LHCN-M2 (cell line): ENCODE measurements around the gene SERPINI1. TPM values are rescaled to one million over a fixed set of nuclear protein-coding genes. Genes with fewer than 3 reads are reported as not detected.

ENCODE experiments used
- DNase-seq: peaks from one replicate; pipeline ENCODE4 v3.0.0-alpha.2; 2012; ENCODE audit warnings: low read depth
- total RNA-seq: library from RNA; depleted of rRNA; stranded (reverse); fragments of >200 nt; gene quantifications from 2 replicates; pipeline ENCODE4 v1.2.3, GENCODE V29; 2014

SERPINI1 gene
- total RNA-seq, 1 experiment from 2014 or later = 1.9 TPM

DNA sequence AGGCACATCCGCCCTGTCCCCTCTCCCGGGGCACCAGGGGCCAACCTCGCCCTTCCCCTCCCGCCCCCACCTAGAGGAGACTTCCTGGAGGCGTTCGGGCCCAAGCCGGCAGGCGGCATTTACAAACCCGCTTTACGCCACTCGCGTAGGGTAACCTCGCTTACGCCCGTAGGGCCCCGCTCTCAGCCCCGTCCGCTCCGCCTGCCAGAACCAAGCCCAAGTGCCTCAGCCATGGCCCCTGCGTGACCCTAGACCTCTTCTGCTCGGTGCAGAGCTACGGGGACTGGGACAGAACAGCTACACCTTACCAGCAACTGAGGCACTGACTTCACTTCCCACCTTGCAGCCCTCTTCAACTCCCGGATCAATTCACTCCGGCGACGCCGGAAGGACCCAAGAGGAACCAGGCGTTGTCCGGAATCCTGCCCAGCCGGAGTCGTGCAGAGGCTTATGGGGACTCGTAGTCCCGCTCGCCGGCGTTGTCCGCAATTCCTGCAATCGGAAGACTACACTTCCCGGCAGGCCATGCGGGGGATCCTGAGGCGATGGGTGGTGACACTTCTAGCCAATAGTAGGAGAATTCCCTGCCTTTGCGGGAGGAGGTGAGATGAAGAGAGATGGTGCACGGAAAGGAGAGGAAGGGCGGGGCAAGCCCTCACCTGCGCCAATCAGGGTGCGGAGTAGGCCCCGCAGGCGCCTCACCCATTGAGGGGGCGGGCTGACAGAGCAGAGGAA, 856 bp upstream of the SERPINI1 start, which contains the start of gene PDCD10:
Gene PDCD10 (minus strand): TSS at position 395 of the 735 bp plus-strand sequence. CDS start 14,735 bp downstream, outside the sequence.
- DNase-seq = peak; percentile 98

DNA sequence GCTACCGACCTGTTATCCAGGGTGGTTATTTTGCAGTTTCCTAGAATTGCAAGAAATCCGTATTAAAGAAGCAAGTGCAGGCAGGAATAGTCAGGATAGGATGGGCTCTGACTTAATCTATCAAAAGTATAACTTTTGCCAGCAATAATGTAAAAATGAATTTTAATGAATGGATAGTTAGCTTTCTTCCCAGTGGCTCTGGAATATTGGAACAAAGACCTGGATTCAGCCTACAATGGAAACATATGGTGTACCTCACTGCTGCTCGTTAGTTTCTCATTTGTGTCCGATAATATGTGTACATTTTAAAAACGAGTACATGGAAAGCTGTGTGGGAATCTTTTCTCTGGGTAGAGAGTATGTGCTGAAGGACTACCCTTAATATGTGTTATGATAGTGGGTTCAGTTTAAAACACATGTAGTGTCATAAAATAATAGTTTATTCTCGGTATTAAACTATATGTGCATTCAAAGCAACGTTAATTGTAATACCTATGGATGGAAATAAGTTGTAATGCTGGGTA, 805 bp downstream of the SERPINI1 start:
- DNase-seq = no peak

GRCh38 chr3:167736997-167737396, 1.5 kb downstream of the SERPINI1 start:
- no peak for DNase-seq

DNA sequence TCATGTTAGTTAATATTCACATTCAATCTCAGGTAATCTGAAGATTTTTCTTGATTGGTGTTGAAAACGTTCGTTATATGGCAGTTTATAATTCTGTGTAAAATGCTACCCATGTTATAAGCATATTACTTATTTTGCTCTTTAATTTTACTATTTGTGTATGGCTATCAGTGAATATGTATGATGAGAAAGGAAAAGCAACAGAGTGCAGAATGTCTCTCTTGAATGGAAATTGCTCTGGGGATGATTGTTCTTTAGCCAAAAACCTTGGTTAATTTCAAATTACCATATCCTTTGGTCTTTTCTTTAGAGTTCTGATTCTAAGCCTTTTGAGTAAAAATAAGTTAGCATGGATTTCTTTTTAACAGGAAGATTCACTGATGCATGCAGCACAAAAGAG, 2.5 kb downstream of the SERPINI1 start:
- no peak for DNase-seq

DNA sequence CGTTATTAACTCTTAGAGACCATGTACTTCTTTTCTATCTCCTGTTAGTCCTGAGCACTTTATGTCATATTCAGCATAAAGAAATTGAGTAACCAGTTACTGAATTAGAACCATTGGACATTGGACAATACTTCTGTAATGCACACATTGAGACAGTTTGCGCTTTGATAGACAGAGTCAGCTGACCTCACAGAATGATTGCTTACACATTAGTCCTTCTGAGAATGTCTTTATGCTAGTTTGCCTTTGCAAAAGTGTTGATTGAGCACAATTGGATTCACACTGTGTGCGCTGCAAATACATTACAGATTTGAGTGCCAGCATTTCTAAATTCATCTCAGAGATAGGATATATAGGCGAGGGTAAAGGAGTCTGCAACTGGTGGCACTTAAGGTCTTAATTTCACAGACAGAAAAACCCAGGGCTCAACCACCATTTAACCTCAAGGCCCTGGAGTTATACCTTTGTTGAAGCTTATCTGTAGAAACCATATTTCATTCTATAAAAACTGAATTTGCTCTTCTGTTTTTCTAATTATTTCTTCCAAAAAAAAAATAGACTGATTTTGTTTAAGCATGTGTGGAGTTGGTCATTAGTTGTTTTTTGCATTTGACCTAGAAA, 3.8 kb downstream of the SERPINI1 start:
- DNase-seq = no peak

DNA sequence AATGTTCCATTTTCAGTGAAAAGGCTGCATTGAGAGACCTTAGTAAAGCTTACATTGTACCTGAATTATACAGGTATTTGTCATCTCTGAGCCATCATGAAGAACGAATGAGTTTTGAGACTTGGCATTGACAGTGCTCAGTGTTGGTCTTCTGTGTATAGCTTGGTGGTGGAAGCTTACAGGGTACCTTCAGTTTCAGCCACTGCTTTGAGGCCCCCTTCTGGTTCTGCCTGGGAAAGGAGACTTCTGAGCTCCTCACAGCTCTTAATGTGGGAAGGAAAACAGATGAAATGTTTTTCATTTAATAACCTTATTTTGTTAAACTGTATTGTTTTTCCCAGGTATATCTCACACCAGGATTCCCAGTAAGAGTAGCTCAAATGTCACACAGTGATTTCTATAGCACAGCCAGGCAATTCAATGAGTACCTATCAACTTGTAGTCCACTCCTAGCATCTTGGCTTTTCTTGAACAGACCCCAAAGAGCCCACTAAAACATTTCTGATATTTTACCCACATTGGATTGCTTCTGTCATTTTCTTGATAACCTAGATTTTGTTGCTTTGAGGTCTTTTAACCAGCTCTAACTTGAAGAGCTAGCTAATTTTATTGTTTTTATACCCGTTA, 5.6 kb downstream of the SERPINI1 start:
- peak; percentile 24 for DNase-seq

DNA sequence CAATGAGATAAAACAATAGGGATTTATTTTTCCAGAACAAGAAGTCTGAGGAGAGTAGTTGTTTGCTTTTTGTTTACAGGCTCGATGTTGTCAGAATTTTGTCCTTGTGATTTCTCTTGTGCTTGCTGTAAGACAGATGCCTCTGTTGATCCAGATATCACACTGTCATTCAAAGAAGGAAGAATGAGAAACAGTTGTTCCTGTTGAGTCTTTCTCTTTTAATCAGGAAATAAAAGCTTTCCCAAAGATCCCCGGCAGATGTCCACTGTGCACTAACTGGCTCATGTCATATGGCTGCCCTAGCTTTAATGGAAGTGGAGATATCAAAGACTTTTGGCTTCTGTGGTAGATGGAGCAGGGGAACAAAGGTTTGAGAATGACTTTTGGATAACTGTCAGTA, 6.8 kb downstream of the SERPINI1 start:
- peak; percentile 8 for DNase-seq

GRCh38 chr3:167743799-167744198, 8.3 kb downstream of the SERPINI1 start:
- DNase-seq = peak; percentile 5

GRCh38 chr3:167749209-167749608, 13.7 kb downstream of the SERPINI1 start:
- DNase-seq = no peak

DNA sequence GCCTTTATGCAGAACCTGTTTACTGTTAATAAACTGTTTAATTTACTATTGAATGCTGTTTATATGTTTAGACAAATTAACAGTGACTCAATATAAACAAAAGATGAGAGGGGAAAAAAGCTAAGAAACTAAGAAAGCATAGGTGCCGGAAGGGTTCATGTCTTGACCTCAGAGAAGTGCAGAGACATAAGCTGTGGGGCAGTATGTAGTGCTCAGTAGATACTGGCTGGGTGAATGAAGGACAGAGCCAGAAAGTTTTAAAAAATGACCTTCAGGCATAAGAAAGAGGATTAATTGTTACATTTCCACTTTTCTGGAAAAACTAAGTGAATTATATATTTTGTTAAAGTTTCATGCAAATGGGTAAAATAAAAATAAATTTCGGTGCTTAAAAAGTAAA, 14.2 kb downstream of the SERPINI1 start:
- no peak for DNase-seq

DNA sequence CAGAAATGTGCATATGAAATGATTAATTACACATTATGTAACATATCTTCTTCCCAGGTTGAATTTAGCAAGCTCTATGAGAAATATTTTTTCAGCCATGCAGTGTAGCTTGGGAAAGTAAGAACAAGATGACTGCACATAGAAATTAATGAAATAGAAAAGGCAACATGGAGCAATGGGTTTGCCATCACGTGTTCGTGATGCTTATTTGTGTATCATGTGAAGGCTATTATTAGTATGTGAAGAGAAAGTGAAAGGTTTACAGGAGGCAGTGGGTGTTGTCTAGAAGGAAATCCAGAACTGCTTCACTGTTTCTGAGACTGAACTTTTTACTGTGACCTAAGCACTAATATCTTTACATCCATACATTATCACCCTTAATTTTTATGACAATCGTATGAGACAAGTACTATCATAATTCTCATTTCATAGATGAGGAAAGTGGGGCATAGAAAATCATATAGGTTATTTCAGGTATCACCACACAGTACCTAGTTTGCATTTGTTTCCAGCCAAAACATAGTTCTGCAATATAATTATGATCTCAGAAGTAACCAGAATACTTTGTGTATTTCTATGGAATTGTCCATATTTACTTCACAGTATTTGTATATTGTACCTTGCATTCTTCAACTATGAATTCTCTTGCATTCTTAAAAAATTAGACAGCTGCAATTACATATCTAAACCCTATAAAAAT, 14.9 kb downstream of the SERPINI1 start:
- DNase-seq = no peak

DNA sequence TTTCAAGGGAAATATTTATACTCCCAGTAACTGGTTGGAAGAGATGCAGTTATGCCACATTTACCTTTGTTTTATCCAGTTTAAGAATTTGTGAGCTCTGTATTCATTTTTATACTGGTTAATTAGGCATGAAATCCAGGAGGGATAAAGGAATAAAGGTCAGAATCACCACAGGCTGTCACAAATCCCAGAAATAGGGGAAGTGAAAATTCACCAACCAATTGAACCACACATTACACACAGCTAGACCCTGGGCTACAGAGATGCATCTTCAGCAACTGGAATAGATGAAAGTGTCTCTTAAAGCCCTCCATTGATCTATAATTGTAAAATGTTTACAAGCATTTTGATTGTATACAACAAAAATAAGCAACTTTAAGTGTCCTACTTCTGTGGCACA, 18.5 kb downstream of the SERPINI1 start:
- no peak for DNase-seq

DNA sequence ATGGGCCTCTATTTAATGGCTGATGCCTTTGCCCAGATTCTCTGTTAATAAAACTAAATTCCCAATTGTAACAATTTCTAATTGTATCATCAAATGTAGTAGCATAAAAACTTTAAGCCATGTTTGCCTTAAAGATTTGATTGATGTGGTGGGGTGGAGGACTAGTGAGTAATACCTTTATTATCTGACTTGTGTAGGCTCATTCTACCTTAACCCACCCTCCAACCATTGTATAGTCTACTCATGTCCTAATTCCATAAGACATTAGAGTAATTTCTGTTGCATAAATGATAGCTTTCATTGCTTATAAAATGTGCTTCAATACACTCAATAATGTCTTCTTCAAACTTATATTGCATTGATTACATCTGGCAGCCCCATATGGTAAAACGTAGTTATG, 25.8 kb downstream of the SERPINI1 start:
- no peak for DNase-seq

GRCh38 chr3:167762296-167762695, 26.8 kb downstream of the SERPINI1 start:
- no peak for DNase-seq

DNA sequence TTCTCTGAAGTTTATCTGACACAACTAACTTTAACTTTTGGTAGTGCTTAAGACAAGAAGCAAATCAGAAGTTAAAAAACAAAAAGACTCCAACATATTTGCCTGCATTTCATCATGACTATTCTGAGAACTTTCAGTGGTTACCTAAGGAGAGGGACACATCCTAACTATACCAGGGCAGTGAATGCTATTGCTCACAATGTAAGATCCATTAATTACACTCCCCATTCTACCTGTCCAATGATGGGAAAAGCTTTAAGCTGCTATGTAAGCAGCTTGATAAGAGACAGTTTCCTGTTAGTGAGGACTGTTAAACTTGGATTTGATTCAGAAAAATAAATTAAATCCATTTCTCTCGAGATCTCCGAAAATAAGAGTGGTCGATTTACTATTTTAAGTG, 37.5 kb downstream of the SERPINI1 start:
- no peak for DNase-seq

DNA sequence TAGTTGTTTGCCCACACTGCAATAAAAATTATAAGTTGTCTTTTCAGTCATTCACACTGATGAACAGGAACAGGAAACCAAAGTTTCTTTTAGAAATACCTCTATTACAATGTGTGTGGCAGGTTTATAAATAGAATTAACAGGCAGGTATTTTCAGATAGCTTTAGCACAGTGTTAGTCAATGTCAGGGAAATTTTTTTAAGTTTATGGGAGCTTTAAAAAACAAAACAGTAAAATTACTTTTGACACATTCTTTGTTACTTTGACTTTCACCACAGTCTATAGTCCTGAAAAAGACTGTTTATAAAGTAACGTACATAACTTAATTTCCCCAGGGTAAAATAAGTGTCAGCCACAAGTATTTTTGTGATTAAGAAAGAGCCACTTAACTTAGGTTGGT, 38.1 kb downstream of the SERPINI1 start:
- no peak for DNase-seq

DNA sequence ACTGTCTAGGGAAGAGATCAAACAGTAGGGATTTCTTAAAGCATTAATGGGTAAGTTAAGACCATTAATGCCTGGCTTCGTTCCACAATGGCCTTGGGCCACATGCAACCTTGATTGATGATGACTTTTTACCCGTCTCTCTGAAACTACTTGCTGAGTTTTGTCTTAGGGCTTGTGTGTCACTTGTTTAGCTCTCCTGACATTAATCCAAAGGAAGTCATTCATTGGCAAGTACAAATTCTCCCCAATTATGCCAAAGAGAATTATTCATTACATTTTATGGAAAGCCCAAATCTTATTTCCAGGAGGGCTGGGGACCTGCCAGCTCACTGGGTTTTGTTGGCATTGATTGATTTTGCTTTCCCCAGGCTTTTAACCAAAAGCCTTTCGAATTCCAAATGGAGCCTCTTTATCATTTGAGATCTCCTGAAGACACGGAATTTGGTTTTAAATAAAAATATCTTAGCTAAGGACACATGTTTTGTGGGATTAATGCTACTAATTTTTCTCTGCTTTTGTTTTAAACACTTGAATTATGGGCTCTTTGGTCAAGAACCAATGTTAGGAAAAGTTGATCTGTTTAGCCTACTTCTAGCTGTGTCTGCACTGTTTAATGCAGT, 40.7 kb downstream of the SERPINI1 start:
- no peak for DNase-seq

DNA sequence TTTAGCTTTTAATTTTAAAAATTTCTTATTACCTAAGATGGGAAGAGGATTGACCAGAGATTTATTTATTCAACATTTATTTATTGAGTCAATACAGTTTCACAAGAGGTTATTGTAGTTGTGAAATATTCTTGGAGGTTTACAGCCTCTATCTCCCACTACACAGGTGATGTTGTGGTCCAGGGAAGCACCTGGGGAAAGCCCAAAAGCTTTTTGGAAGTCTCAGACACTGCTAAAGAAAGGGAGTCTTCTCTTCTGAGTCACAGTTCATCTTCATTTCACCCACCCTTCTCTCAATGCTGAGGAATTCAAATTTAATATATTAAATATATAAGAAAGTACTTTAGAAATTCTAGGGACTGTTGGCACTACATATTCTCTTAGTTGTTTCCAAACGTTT, 41.8 kb downstream of the SERPINI1 start:
- no peak for DNase-seq

GRCh38 chr3:167780214-167780883, 44.8 kb downstream of the SERPINI1 start:
- DNase-seq = no peak

DNA sequence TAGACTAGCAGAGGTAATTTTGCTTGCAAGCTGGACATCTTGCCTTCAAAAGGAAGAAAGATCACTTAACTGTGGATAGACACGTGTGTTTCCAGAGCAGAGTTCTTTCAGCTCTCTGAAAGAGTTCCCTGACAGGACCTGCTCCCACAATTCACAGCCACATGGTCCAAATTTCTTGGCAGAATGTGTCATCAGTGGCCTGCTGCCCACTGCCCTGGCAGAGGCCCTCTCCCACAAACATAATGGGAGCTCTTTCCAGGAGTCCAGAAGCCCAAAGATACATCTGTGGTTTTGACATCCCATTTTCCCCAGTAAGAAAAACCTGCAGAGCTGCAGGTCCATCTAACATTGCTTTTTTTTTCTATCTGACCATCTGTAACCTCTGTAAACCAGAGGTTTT, 48.3 kb downstream of the SERPINI1 start:
- DNase-seq = no peak

GRCh38 chr3:167785790-167786189, 50.3 kb downstream of the SERPINI1 start:
- DNase-seq = no peak
